Measurements from ENCODE around the gene R3HDML. TPM values are rescaled to one million over a fixed set of nuclear protein-coding genes. Genes with fewer than 3 reads are reported as not detected.

R3HDML gene
- total RNA-seq, 1 experiment from 2014 or later = not detected

Other genes starting within 250 kb of the R3HDML start
- 16.0 and 24.2 TPM in 2 replicates for gene JPH2, start 149.9 kb upstream of the R3HDML start, total RNA-seq (2014; rRNA removed; shearing (Covaris generic))
- 81.6 and 89.0 TPM in 2 replicates for gene OSER1, start 126.3 kb upstream of the R3HDML start, total RNA-seq (2014; rRNA removed; shearing (Covaris generic))
- not detected in 2 replicates for gene GDAP1L1, start 89.7 kb upstream of the R3HDML start, total RNA-seq (2014; rRNA removed; shearing (Covaris generic))
- 9.1 and 14.1 TPM in 2 replicates for gene FITM2, start 25.8 kb upstream of the R3HDML start, total RNA-seq (2014; rRNA removed; shearing (Covaris generic))
- gene HNF4A, start 18.7 kb downstream of the R3HDML start, total RNA-seq (2014; rRNA removed; shearing (Covaris generic)) = not detected in 2 replicates
- gene TTPAL, start 138.8 kb downstream of the R3HDML start, total RNA-seq (2014; rRNA removed; shearing (Covaris generic)) = 8.5 TPM in 2 replicates
- gene SERINC3, start 185.0 kb downstream of the R3HDML start, total RNA-seq (2014; rRNA removed; shearing (Covaris generic)) = 84.7 and 123 TPM in 2 replicates
- gene PKIG, start 245.5 kb downstream of the R3HDML start, total RNA-seq (2014; rRNA removed; shearing (Covaris generic)) = 90.2 and 97.5 TPM in 2 replicates